AG10803 (cell line): Measurements from ENCODE around the gene FRMD8.

Source experiments
- DNase-seq: peaks from one replicate; pipeline ENCODE4 v3.0.0; 2010; ENCODE audit warnings: low read depth
- H3K4me3 ChIP-seq: 2 replicates; pipeline ENCODE4 v1.5.1; 2011; ENCODE audit warnings: mild to moderate bottlenecking, low read length, control low read depth
- CTCF ChIP-seq: conservative IDR thresholded peaks from 2 replicates; pipeline ENCODE4 v1.5.1; 2011; ENCODE audit warnings: mild to moderate bottlenecking, low read length, control low read depth, inconsistent platforms

Gene FRMD8

GRCh38 chr11:65399845-65400244 is 13.4 kb downstream of the FRMD8 start:
- DNase-seq = no peak
- TF ChIP-seq CTCF = no peak
- H3K4me3 ChIP-seq = no peak overlapping the region

GRCh38 chr11:65400307-65401072 is 14.1 kb downstream of the FRMD8 start:
- H3K4me3 ChIP-seq = no peak overlapping the region
- no peak for TF ChIP-seq CTCF
- no peak for DNase-seq

DNA sequence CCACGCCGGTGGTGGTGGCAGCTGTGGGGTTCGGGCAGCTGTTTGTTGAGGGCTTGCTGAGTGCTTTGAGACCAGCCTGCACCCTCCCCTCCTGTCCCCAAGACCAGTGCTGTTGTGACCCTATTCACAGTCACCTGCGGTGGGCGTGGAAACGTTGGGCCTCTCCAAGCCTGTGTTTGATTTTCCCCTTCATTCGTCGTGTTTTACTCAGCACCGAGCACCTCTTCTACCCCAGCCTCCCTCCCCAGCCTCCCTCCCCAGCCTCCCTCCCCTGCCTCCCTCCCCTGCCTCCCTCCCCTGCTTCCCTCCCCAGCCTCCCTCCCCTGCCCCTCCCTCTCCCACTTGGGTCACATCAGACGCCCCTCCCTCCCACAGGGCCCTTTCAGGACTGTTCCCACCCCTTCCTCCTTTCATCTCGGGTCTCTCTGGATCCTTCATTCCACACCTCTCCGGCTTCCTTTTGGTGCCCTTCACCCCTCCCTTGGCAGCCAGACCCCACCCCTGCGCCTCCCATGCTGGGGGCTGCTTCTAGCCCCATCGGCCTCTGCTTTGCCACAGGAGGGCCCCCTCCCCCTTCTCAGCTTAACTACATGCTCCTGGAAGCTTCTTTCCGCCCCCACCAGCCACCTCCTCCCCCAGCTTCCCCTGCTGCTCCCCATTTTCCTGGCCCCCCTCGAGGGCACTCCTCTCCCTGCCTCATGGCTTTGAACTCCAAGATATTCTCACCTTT is 14.8 kb downstream of the FRMD8 start:
- DNase-seq = no peak
- no peak for TF ChIP-seq CTCF
- H3K4me3 ChIP-seq = no peak overlapping the region

DNA sequence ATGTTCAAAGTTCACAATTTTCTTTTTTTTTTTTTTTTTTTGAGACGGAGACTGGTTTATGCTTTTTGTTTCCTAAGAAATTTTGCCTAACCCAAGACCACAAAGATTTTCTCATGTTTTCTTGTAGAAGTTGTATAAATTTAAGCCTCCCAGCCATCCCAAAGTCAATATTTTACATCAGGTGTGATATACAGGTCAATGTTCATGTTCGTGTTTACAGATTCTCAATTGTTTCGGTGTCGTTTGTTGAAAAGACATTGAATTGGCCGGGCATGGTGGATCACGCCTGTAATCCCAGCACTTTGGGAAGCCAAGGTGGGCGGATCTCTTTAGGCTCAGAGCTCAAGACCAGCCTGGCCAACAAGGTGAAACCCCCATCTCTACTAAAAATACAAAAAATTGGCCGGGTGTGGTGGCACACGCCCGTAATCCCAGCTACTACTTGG is 15.4 kb downstream of the FRMD8 start:
- no peak for TF ChIP-seq CTCF
- DNase-seq = no peak
- H3K4me3 ChIP-seq = no peak overlapping the region

GRCh38 chr11:65402790-65403189 is 16.4 kb downstream of the FRMD8 start:
- no peak for TF ChIP-seq CTCF
- DNase-seq = no peak
- H3K4me3 ChIP-seq = no peak overlapping the region

GRCh38 chr11:65403607-65404121 is 17.2 kb downstream of the FRMD8 start:
- no peak for TF ChIP-seq CTCF
- H3K4me3 ChIP-seq = no peak overlapping the region
- no peak for DNase-seq
